ENCODE results near the gene DOCK1.

The DOCK1 gene

DNA sequence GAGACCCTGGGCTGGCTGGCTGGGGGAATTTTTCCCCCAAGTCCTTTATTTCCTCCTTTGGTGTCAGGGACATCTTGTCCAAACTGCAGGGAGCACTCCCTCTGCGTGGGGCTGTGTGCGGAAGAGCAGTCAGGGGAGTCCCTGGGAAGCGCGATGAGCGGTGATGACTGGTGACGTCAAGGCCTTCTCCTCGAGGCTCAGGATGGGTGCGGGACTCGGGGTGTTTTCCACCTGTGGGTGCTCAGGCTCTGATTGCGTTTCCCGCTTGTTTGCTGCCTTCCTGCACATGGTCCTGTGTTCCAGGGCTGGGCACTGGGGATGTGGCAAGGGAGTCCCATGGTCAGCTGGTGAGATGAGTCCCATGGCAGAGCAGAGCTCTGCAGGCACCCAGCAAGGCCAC is 101.2 kb downstream of the DOCK1 start:
- no peak overlapping the region for H3K4me3 ChIP-seq (ENCODE audit: low read length)
- TF ChIP-seq, protein P1, sequence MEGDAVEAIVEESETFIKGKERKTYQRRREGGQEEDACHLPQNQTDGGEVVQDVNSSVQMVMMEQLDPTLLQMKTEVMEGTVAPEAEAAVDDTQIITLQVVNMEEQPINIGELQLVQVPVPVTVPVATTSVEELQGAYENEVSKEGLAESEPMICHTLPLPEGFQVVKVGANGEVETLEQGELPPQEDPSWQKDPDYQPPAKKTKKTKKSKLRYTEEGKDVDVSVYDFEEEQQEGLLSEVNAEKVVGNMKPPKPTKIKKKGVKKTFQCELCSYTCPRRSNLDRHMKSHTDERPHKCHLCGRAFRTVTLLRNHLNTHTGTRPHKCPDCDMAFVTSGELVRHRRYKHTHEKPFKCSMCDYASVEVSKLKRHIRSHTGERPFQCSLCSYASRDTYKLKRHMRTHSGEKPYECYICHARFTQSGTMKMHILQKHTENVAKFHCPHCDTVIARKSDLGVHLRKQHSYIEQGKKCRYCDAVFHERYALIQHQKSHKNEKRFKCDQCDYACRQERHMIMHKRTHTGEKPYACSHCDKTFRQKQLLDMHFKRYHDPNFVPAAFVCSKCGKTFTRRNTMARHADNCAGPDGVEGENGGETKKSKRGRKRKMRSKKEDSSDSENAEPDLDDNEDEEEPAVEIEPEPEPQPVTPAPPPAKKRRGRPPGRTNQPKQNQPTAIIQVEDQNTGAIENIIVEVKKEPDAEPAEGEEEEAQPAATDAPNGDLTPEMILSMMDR (conservative IDR thresholded peaks at IDR 0.05; ENCODE audit: low read depth, low read length) = no peak
- no peak for DNase-seq (ENCODE audit: low read depth)

DNA sequence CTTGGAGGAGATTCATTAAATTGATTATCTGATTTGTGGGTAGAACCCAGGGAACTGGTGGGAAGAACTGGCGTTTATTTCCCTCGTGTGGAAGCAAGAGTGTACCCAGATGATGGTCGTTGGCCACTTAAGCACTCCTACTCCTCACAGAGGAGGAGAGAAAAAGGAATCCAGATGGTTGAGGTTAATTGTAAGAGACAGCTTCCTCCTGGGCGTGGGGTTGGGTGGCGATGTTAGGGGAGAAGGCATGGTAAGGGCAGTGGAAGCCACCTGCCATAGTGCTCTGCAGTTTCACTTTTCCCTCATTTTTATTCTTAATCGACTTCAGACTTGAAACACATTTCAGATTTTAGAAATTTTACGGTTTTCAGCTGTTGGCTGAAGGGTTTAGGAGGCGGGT is 104.1 kb downstream of the DOCK1 start:
- no peak overlapping the region for H3K4me3 ChIP-seq (ENCODE audit: low read length)
- TF ChIP-seq, protein P1 (conservative IDR thresholded peaks at IDR 0.05; ENCODE audit: low read depth, low read length) = no peak
- DNase-seq (ENCODE audit: low read depth) = no peak

DNA sequence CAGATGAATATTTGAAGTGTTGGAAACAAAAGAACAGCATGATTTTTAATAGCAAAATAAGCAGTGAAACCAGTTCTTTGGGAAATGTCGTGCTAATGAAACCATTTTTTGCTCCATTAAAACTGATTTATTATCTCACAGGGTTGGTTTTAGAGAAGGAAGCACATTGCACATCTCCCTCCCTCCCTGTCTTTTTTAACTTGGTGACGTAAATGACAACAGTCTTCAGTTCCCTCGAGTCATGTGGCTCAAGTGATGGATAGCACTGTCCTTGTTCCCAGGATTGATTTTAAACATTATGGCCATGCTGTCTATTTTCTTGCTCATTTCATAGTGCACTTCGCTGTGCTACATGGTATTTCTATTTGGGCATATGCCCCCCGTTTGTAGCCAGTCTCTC is 105.9 kb downstream of the DOCK1 start:
- no peak for DNase-seq (ENCODE audit: low read depth)
- TF ChIP-seq, protein P1 (conservative IDR thresholded peaks at IDR 0.05; ENCODE audit: low read depth, low read length) = no peak
- H3K4me3 ChIP-seq (ENCODE audit: low read length) = no peak overlapping the region

DNA sequence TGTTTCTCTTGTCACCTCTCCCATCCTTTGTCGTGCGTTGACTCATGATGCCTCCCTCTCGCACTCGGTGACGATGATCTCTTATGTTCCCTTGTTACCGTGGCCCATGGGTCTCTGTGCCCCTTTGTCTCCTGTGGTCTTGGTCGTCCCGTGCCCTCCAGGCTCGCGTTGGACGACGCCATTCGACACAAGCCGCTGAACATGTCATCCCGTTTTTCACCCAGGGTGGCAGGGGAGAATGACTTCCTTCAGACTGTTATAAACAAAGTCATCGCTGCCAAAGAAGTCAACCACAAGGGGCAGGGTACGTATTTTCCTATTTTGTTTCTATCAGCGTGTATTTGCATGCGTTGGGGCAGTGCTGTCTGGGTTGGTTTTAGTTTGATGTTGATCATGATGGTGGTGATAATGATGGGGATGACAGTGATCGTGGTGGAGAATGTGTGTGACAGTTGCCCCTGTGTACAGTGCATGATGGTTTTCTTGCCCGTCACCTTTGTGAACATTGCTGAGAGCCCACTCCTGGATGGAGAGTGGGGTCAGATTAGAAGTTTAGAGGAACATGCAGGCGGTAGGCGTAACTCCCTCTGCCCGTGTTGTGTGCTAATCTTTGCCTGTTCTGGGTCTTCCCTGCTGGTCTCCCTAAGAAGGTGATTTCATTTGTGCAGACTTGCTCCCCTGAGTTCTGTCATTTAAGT is 107.0 kb downstream of the DOCK1 start:
- no peak for DNase-seq (ENCODE audit: low read depth)
- H3K4me3 ChIP-seq (ENCODE audit: low read length) = no peak overlapping the region
- TF ChIP-seq, protein P1 (conservative IDR thresholded peaks at IDR 0.05; ENCODE audit: low read depth, low read length) = no peak

DNA sequence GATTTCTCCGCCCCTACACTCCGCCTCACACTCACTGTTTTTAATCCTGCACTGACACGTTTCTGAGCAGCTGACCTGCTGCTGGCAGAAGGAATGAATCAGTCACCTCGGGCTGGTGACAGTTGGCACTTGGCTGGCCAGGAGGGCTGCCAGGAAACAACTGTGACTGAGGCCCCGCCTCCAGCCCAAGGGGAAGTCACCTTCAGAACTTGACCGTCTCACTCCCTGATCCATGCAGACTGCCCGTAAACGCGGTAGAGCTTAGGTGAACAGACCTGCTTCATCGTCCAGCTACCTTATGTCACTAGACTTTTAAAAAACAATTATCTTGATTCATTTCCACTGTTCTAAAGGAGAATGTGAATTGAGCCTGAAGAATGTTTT is 107.5 kb downstream of the DOCK1 start:
- TF ChIP-seq, protein P1 (conservative IDR thresholded peaks at IDR 0.05; ENCODE audit: low read depth, low read length) = no peak
- no peak overlapping the region for H3K4me3 ChIP-seq (ENCODE audit: low read length)

DNA sequence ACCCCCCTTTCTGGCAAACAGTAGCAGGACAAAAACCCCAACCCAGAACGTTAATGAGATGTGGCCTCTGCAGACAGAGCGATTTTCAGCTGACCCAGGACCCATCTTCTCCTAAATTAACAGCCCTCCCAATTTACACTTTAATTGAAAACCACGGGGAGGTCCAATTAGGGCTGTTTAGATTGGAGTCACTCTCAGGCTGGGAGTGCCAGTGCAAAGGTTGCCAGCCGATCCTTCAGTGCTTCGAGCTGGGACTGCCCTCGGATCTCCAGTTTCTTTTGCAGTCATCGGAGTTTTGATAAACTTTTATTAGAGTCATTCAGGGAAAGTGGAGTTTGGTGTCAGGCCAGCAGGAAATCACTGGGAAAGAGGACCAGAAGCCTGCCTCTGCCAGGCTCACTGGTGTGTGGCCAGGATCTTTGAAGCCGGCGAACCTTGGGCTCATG is 108.0 kb downstream of the DOCK1 start:
- H3K4me3 ChIP-seq (ENCODE audit: low read length) = no peak overlapping the region
- DNase-seq (ENCODE audit: low read depth) = no peak
- TF ChIP-seq, protein P1 (conservative IDR thresholded peaks at IDR 0.05; ENCODE audit: low read depth, low read length) = no peak

More for the DNA sequence above, 107.5 kb downstream of the DOCK1 start:
- peak; percentile 77 for DNase-seq (ENCODE audit: low read depth)

All from retinal pigment epithelial cell (primary cell).